ENCODE results near the gene TMEM185A. TPM values are rescaled to one million over a fixed set of nuclear protein-coding genes. Genes with fewer than 3 reads are reported as not detected.

The TMEM185A gene
- total and polyA plus RNA-seq, 2 of the 4 experiments (the other 2 are of a cell fraction): 9.7 to 12.2 TPM

DNA sequence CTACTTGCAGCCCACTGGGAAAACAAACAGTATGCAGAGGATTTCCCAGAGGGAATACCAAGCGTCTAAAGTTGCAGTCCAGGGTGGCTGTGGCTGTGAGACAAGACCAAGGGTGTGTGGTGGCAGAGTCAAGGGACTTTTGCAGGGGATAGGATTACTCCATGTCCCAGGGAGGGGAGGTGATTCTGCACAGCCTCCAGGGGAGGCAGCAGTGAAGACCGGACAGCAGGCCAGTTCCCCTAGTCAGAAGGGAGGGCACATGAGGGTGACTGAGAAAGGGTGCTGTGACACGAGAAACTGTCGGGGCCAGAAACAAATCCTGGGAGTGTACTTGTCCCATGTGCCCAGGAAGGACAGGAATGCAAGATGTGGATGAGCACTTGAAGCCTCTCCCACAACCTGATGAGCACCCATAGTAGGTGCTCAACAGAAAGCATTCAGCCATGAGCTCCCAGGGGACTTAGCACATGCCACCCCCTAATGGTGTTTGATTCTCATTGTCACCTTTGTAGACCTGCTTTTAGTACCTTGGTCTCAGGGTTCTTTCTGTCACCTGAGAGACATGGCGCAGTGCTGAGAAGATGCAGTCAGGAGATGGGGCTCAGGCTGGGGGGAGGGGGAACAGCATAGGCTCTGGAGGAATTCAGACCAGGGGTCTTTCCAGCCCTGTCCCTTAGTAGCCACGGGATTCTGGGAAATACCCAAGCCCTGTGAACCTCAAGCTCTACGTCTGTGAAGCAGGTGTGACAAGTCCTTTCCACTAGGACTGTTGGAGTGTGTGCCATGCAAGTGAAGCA is 63.8 kb downstream of the TMEM185A start:
- Histone ChIP-seq H3K9me3 (ENCODE audit: control insufficient read depth, insufficient read depth, low read length) (no peaks in the 10 kb centered on the region), H3K56ac (ENCODE audit: extremely low read depth, insufficient read depth, low read length) (no peak overlapping the region), H2AFZ (replicated peaks; ENCODE audit: low read length, poor library complexity) (no peak overlapping the region), H2BK5ac (ENCODE audit: low read depth, low read length, poor library complexity, severe bottlenecking) (no peak overlapping the region), H2BK15ac (ENCODE audit: low read depth, low read length) (no peak overlapping the region), H3K4me3 (ENCODE audit: insufficient read depth, low read depth, low read length) (no peak overlapping the region), H3K4ac (ENCODE audit: low read depth, low read length) (no peak overlapping the region), H3K9ac (ENCODE audit: low read depth, low read length) (no peak overlapping the region), H4K5ac (ENCODE audit: low read depth, low read length) (no peak overlapping the region), H3K23ac (ENCODE audit: low read depth, low read length) (no peak overlapping the region), H4K8ac (ENCODE audit: low read depth in 2 of 2, low read length in 2 of 2) (no peak overlapping the region), H3K18ac (ENCODE audit: low read depth, low read length) (no peak overlapping the region), H3K27ac (ENCODE audit: insufficient read depth, low read length) (no peak overlapping the region), H3K36me3 (ENCODE audit: control insufficient read depth, insufficient read depth, low read length) (no peaks in the 10 kb centered on the region), H2AK5ac (ENCODE audit: low read depth, low read length) (no peak overlapping the region), H3K9me1 (ENCODE audit: insufficient read depth, low read length) (no peaks in the 10 kb centered on the region), H3K79me1 (ENCODE audit: low read depth in 1 of 2, low read length in 2 of 2) (no peaks in the 10 kb centered on the region), H4K91ac (ENCODE audit: insufficient read depth, low read depth, low read length) (no peak overlapping the region), H3K4me2 (ENCODE audit: low read depth, low read length) (no peak overlapping the region), H3K4me1 (ENCODE audit: control insufficient read depth, insufficient read depth, low read length) (no peaks in the 10 kb centered on the region), H3K27me3 (ENCODE audit: control insufficient read depth, insufficient read depth, low read length) (peaks cover 7% of the 10 kb centered on the region), H3K14ac (replicated peaks; ENCODE audit: low read depth, low read length) (no peak overlapping the region), H4K20me1 (ENCODE audit: insufficient read depth, low read length) (no peaks in the 10 kb centered on the region), H2AK9ac (replicated peaks; ENCODE audit: low read depth, low read length, poor library complexity) (no peak overlapping the region), H2BK120ac (ENCODE audit: low read depth, low read length) (no peak overlapping the region), H2BK20ac (ENCODE audit: low read depth, low read length) (no peak overlapping the region)
- intact Hi-C loops (cut with micrococcal nuclease) (no loop called here), in situ Hi-C loops (cut with MboI; ENCODE audit: low sequenced_read_pairs) (no loop called here), dilution Hi-C loops (cut with HindIII; ENCODE audit: low sequenced_read_pairs, unreplicated experiment) (no loop called here)
- ATAC-seq (ENCODE audit: low read depth) (no peak), DNase-seq (no peak)
- TF ChIP-seq CEBPB (IDR thresholded peaks at IDR 0.05; ENCODE audit: low read depth, low read length) (no peak), CHD1 (IDR thresholded peaks at IDR 0.05; ENCODE audit: low read depth, low read length) (no peak), MAFK (IDR thresholded peaks at IDR 0.05; ENCODE audit: low read depth, low read length) (no peak), POLR2A (IDR thresholded peaks at IDR 0.05; ENCODE audit: low read depth, low read length) (no peak), RAD21 (IDR thresholded peaks at IDR 0.05; ENCODE audit: low read length) (no peak), MXI1 (IDR thresholded peaks at IDR 0.05; ENCODE audit: borderline replicate concordance, low read depth, low read length) (no peak), SMC3 (IDR thresholded peaks at IDR 0.05; ENCODE audit: low read depth, low read length) (no peak)
- TF ChIP-seq, protein P1, sequence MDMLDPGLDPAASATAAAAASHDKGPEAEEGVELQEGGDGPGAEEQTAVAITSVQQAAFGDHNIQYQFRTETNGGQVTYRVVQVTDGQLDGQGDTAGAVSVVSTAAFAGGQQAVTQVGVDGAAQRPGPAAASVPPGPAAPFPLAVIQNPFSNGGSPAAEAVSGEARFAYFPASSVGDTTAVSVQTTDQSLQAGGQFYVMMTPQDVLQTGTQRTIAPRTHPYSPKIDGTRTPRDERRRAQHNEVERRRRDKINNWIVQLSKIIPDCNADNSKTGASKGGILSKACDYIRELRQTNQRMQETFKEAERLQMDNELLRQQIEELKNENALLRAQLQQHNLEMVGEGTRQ (IDR thresholded peaks at IDR 0.05; ENCODE audit: low read depth, low read length): no peak
- BruUV-seq (replicated peaks): no TSS peak
- 27% methylated on average over 2 of the region's 7 CpGs; no CpG with 5 or more reads in 1 of the 2 experiments for WGBS, 2 experiments (ENCODE audit: extremely low coverage in 2 of 2, insufficient read length in 1 of 2)
- ChIA-PET CTCF (no interaction called here), POLR2A (ENCODE audit: unreplicated experiment) (no interaction called here)

Data from IMR-90 (cell line).